ENCODE data around the gene ERCC1. TPM values are rescaled to one million over a fixed set of nuclear protein-coding genes. Genes with fewer than 3 reads are reported as not detected.

The ERCC1 gene
- polyA plus RNA-seq, 1 of the 3 experiments (the other 2 are of a cell fraction) = 95.3 TPM

- H4K20me1 ChIP-seq (ENCODE audit: insufficient read depth) = no peaks in the 10 kb centered on the region
- 0 out of 2 replicates have a peak, but pooled peaks have one; percentile 52 for TF ChIP-seq FOXJ3 (CRISPR knock-in tag; IDR thresholded peaks at IDR 0.05)
- no peak for TF ChIP-seq USF2 (IDR thresholded peaks at IDR 0.05; ENCODE audit: borderline replicate concordance, low read depth, low read length)
- TF ChIP-seq SIN3A (IDR thresholded peaks at IDR 0.05; ENCODE audit: borderline replicate concordance, low read depth, low read length) = no peak
- TF ChIP-seq, protein P1, sequence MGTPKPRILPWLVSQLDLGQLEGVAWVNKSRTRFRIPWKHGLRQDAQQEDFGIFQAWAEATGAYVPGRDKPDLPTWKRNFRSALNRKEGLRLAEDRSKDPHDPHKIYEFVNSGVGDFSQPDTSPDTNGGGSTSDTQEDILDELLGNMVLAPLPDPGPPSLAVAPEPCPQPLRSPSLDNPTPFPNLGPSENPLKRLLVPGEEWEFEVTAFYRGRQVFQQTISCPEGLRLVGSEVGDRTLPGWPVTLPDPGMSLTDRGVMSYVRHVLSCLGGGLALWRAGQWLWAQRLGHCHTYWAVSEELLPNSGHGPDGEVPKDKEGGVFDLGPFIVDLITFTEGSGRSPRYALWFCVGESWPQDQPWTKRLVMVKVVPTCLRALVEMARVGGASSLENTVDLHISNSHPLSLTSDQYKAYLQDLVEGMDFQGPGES (IDR thresholded peaks at IDR 0.05; ENCODE audit: low read depth, low read length) = no peak
- no peak for TF ChIP-seq USF1 (IDR thresholded peaks at IDR 0.05; ENCODE audit: borderline replicate concordance, low read depth)
- no peak for TF ChIP-seq GABPA (IDR thresholded peaks at IDR 0.05; ENCODE audit: low read depth)
- TF ChIP-seq MXI1 (IDR thresholded peaks at IDR 0.05; ENCODE audit: low read depth, low read length) = peak; percentile 18; the same call in 1 of the 2 replicates
- TF ChIP-seq REST (IDR thresholded peaks at IDR 0.05; ENCODE audit: low read depth, low read length) = peak; percentile 45; the same call in 1 of the 2 replicates
- no peak for TF ChIP-seq CHD2 (IDR thresholded peaks at IDR 0.05; ENCODE audit: low read length, partially characterized antibody)
- no peak for TF ChIP-seq FOSL2 (IDR thresholded peaks at IDR 0.05; ENCODE audit: borderline replicate concordance, low read depth)
- TF ChIP-seq TCF12 (IDR thresholded peaks at IDR 0.05) = peak; percentile 16; the same call in 1 of the 2 replicates
- no peak for TF ChIP-seq RFX5 (IDR thresholded peaks at IDR 0.05; ENCODE audit: low read length)
- no peaks in the 10 kb centered on the region for H3K27me3 ChIP-seq (ENCODE audit: insufficient read depth)
- no peaks in the 10 kb centered on the region for H3K9me2 ChIP-seq
- no peak overlapping the region for H2AFZ ChIP-seq (ENCODE audit: low read depth)
- H3K79me2 ChIP-seq (ENCODE audit: insufficient read depth) = no peaks in the 10 kb centered on the region
- CTCF ChIA-PET = interaction anchor here (1.5 to 15.0 kb wide), 3 partner anchors 14 to 29 kb away, joined by 3 to 870 read pairs (median 4); partner anchors contain the start of gene FOSB
- POLR2A ChIA-PET = interaction anchor here (0.7 kb wide), 1 partner anchor 41 kb away, joined by 3 read pairs; no protein-coding TSS in a partner anchor
- H3F3A ChIP-seq (replicated peaks; ENCODE audit: insufficient read depth) = peaks cover 27% of the 10 kb centered on the region
- no peak overlapping the region for H3K4me2 ChIP-seq
- H3K27ac ChIP-seq (ENCODE audit: low read depth in 2 of 2, low read length in 1 of 2) = peak overlapping the region; percentile 51 to 69
- peak; percentile 95 for DNase-seq
- WGBS (ENCODE audit: low lambda C conversion rate) = 42% methylated on average over 36 of the region's 47 CpGs
- no peaks in the 10 kb centered on the region for H3K9me3 ChIP-seq
- H3K4me1 ChIP-seq (ENCODE audit: control insufficient read depth in 1 of 2, insufficient read depth in 2 of 2, low read depth in 1 of 2, low read length in 1 of 2) = peaks cover 5 to 16% of the 10 kb centered on the region in 2 experiments; a peak in 1 of 4 replicates
- H3K9ac ChIP-seq = peak overlapping the region; percentile 48; the same call in 1 of the 2 replicates
- H3K4me3 ChIP-seq (ENCODE audit: low read depth in 2 of 2, low read length in 1 of 2) = peak overlapping the region in 1 of 2 experiments; percentile 15; a peak in 1 of 4 replicates
- no peaks in the 10 kb centered on the region for H3K36me3 ChIP-seq (replicated peaks in 1 of 2; ENCODE audit: control insufficient read depth in 1 of 2, insufficient read depth in 2 of 2, low read length in 1 of 2)
These were observed 20.8 kb upstream of the ERCC1 start for GRCh38 chr19:45444318-45445041.

Data from SK-N-SH (cell line).